GM10266 (cell line): ENCODE results near the gene ARAP1.

Source experiments
- DNase-seq: peaks from one replicate; pipeline ENCODE4 v3.0.0; 2012; ENCODE audit errors: extremely low spot score
- TF ChIP-seq, protein P1 (sequence below): IDR thresholded peaks from 2 replicates; pipeline ENCODE4 v1.5.1; 2012; ENCODE audit warnings: mild to moderate bottlenecking, low read depth; ENCODE audit not compliant: control insufficient read depth, insufficient read depth; ENCODE audit errors: missing control alignments

ARAP1 gene

DNA sequence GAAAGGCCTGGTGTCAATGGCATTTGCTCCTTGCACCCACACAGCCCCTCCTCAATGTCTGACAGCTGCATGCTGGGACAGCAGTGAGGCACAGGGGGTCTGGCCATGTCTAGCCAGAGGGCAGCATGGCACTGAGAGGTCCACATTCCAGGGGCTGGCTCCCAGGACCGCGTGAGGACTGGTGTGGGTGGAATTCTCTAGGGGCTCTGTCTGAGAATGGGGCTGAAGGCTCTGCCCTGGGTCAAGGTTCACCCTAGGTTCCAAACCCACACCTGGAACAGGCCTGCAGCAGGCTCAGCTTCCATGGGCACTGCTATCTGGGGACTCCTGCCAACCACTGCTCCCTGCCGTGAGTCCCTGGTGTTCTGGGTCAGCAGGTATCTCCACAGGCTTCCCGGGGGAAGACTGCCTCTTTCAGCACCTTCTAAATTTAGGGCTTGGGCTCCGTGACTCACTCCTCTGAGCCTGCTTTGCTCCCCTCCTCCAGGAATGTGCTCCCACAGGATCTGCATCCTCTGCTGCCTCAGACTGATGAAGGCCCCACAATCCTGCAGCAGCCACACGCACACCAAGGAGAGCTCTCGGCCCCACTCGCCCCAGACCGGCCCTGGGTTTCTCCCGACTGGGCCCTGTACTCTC, 37.4 kb upstream of the ARAP1 start:
- TF ChIP-seq, protein P1, sequence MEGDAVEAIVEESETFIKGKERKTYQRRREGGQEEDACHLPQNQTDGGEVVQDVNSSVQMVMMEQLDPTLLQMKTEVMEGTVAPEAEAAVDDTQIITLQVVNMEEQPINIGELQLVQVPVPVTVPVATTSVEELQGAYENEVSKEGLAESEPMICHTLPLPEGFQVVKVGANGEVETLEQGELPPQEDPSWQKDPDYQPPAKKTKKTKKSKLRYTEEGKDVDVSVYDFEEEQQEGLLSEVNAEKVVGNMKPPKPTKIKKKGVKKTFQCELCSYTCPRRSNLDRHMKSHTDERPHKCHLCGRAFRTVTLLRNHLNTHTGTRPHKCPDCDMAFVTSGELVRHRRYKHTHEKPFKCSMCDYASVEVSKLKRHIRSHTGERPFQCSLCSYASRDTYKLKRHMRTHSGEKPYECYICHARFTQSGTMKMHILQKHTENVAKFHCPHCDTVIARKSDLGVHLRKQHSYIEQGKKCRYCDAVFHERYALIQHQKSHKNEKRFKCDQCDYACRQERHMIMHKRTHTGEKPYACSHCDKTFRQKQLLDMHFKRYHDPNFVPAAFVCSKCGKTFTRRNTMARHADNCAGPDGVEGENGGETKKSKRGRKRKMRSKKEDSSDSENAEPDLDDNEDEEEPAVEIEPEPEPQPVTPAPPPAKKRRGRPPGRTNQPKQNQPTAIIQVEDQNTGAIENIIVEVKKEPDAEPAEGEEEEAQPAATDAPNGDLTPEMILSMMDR = no peak
- no peak for DNase-seq

DNA sequence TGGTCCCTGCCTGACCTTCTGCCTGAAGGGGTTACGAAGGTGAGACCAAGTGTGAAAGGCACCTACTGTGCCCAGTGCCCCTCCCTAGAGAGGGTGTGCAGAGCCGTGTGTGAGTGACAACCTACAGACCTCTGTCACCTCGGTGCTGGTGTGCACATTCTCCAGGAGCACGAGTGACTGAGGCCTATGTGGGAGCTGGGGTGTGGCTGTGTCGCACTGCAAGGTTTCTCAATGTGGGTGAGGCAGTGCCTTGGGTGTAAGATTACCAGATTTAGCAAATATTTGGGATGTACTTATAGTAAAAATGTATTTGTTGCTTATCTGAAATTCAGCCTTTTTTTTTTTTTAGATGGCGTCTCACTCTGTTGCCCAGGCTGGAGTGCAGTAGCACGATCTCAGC, 36.0 kb upstream of the ARAP1 start:
- DNase-seq = no peak
- TF ChIP-seq, protein P1 = no peak

DNA sequence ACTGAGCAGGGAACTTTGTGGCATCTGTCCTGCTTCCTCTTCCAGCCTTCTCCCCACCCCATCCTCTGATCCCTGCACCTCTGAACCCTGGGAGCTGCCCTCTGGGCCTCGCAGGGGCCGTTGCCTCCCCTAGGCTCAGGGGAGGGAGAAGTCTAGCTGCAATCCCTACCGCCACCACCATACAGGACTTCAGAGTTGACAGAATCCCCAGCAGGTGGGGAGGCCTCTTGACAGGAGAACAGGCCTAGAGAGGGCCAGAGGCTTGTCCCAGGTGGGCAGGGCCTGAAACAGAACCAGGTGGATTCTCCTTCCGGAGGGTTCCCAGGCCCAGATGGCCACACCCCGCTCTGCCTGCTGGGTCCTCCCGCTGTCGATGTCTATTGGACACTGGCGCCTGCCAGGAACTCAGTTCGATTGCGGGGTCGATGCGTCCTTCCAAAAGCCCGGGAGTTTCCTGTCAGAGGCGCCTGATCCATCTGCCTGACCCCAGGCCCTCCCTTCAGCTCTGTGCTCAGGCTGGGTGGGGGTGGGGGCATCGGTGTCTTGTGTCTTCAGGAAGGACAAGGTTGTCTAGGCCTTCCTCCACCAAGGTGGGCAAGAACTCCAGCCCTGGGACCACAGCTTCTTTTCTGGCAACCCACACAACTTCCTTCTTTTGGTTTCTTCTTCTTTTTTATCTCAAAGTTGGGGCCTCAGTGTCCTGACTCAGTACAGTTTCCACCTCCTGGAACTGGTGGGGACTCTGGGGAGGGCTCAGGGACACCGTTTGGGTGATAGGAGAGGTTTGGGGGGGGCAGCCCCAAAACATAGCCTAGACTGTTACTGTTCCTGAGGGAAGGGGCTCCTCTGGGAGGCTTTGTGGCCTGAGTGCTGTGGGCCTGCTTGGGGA, 35.3 kb upstream of the ARAP1 start:
- TF ChIP-seq, protein P1 = peak; percentile 9

DNA sequence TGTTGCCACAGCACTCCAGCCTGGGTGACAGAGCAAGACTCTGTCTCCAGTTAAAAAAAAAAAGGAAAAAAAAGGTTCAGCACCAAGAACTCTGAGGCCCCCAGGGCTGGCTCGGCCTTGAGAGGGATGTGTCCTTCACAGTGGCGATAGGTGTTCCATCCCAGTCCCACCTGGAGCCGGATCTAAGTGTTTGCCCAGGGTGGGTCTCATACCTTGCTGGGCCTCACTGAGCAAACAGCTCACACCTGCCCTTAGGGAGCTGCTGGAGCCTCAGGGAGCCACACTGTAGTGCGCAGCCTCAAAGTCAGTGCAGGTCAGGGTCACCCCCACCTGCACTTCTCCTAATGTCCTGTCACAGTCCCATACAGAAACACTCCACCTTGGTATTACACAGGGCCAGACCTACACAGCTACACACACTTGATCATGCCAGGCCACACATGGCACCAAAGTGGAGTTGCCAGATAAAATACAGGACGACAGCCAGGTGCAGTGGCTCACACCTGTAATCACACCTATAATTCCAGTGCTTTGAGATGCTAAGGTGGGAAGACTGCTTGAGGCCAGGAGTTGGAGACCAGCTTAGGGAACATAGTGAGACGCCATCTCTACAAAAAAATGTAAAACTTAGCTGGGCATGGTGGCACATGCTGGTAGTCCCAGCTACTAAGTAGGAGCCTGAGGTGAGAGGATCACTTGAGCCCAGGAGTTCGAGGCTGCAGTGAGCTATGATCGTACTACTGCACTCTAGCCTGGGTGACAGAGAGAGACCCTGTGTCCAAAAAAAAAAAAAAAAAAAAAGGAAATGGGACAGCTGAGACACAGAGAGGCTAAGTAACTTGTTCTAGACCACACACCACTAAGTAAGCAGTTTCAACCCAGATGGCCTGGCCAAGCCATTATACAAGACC, 34.4 kb upstream of the ARAP1 start:
- TF ChIP-seq, protein P1 = no peak
- DNase-seq = no peak

More for the DNA sequence above, 35.3 kb upstream of the ARAP1 start:
- DNase-seq = peak; percentile 67

DNA sequence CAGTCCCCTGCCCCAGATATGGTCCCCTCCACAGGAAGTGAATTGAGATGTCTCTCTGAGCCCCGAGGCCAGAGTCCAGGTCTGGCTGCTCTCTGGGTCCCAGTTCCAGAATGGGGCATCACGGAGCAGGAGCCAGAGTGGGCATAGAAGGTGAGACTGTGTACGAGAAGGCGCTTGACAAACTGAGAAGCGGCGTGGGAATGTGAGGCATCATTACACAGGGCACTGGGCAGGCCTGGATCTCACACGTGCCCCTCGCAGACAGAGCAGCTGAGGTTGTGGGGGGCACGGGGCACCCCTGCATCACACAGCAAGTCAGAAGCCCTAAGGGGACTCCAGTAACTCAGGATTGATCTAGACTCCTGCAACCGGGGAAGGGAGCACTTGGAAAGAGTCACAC, 32.5 kb upstream of the ARAP1 start:
- DNase-seq = no peak
- TF ChIP-seq, protein P1 = no peak

DNA sequence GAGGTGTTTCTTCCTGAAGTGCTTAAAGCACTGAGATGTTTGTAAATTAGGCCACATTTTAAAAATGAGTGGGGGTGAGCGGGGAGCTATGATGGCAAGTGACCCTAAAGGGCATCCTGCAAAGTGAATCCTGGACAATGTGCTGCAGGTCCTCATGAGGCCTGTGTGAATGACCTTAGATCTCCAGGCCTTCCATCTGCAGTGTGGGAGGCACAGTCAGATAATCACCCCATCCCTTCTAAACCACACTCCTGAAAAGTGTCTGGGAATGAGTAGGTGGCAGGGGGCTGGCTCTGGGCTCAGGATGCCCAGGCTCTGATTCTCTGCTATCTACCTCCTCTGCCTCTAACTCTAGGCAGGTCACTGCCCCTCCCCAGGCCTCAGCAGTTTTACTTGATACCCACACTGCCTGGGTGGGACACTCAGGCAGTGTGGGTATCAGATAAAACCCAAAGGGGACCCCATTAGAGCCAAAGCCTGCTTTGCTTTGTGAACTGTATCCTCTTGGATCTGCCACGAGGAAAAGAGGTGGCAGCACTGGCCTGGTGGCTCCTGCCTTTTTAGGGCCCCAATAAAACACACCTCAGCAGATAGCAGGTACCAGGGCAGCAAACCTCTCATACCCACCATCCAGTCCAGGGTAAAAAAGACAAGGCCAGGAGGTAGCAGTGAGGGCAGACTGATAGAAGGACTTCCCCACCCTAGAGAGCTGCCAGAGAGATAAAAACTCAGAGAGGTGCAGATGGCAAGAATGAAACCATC, 31.1 kb upstream of the ARAP1 start:
- DNase-seq = no peak

More for the DNA sequence above, 31.1 kb upstream of the ARAP1 start:
- TF ChIP-seq, protein P1 = no peak
